ENCODE results near the gene GALNT12.

GALNT12 gene

GRCh38 chr9:98831696-98832095 lies 24.2 kb downstream of the GALNT12 start:
- Histone ChIP-seq H3K36me3 (ENCODE audit: control insufficient read depth, insufficient read depth, low read length) (peaks cover 3% of the 10 kb centered on the region), H3K4me1 (ENCODE audit: control insufficient read depth, insufficient read depth, low read length, poor library complexity, severe bottlenecking) (no peaks in the 10 kb centered on the region), H3K9me3 (ENCODE audit: control insufficient read depth, low read length) (no peaks in the 10 kb centered on the region), H3K27ac (ENCODE audit: insufficient read depth, low read length, poor library complexity, severe bottlenecking) (no peak overlapping the region), H3K4me3 (ENCODE audit: insufficient read depth, low read depth, low read length, poor library complexity, severe bottlenecking) (no peak overlapping the region), H3K27me3 (replicated peaks; ENCODE audit: control insufficient read depth, insufficient read depth, low read length, poor library complexity, severe bottlenecking) (no peaks in the 10 kb centered on the region)
- DNase-seq: no peak

GRCh38 chr9:98832768-98833089 lies 25.3 kb downstream of the GALNT12 start:
- DNase-seq: no peak
- H3K9me3 ChIP-seq (ENCODE audit: control insufficient read depth, low read length): no peaks in the 10 kb centered on the region
- H3K4me1 ChIP-seq (ENCODE audit: control insufficient read depth, insufficient read depth, low read length, poor library complexity, severe bottlenecking): no peaks in the 10 kb centered on the region
- peaks cover 3% of the 10 kb centered on the region for H3K36me3 ChIP-seq (ENCODE audit: control insufficient read depth, insufficient read depth, low read length)
- H3K27ac ChIP-seq (ENCODE audit: insufficient read depth, low read length, poor library complexity, severe bottlenecking): no peak overlapping the region
- no peaks in the 10 kb centered on the region for H3K27me3 ChIP-seq (replicated peaks; ENCODE audit: control insufficient read depth, insufficient read depth, low read length, poor library complexity, severe bottlenecking)
- no peak overlapping the region for H3K4me3 ChIP-seq (ENCODE audit: insufficient read depth, low read depth, low read length, poor library complexity, severe bottlenecking)

- Histone ChIP-seq H3K4me3 (ENCODE audit: insufficient read depth, low read depth, low read length, poor library complexity, severe bottlenecking) (no peak overlapping the region), H3K27ac (ENCODE audit: insufficient read depth, low read length, poor library complexity, severe bottlenecking) (no peak overlapping the region), H3K9me3 (ENCODE audit: control insufficient read depth, low read length) (no peaks in the 10 kb centered on the region), H3K36me3 (ENCODE audit: control insufficient read depth, insufficient read depth, low read length) (peaks cover 3% of the 10 kb centered on the region), H3K27me3 (replicated peaks; ENCODE audit: control insufficient read depth, insufficient read depth, low read length, poor library complexity, severe bottlenecking) (no peaks in the 10 kb centered on the region), H3K4me1 (ENCODE audit: control insufficient read depth, insufficient read depth, low read length, poor library complexity, severe bottlenecking) (no peaks in the 10 kb centered on the region)
- DNase-seq: no peak
These were observed 25.9 kb downstream of the GALNT12 start for GRCh38 chr9:98833090-98833956.

GRCh38 chr9:98834386-98834785 lies 26.9 kb downstream of the GALNT12 start:
- Histone ChIP-seq H3K4me1 (ENCODE audit: control insufficient read depth, insufficient read depth, low read length, poor library complexity, severe bottlenecking) (no peaks in the 10 kb centered on the region), H3K27me3 (replicated peaks; ENCODE audit: control insufficient read depth, insufficient read depth, low read length, poor library complexity, severe bottlenecking) (no peaks in the 10 kb centered on the region), H3K36me3 (ENCODE audit: control insufficient read depth, insufficient read depth, low read length) (peaks cover 3% of the 10 kb centered on the region), H3K27ac (ENCODE audit: insufficient read depth, low read length, poor library complexity, severe bottlenecking) (no peak overlapping the region), H3K4me3 (ENCODE audit: insufficient read depth, low read depth, low read length, poor library complexity, severe bottlenecking) (no peak overlapping the region), H3K9me3 (ENCODE audit: control insufficient read depth, low read length) (no peaks in the 10 kb centered on the region)
- DNase-seq: no peak

GRCh38 chr9:98836206-98836605 lies 28.7 kb downstream of the GALNT12 start:
- no peaks in the 10 kb centered on the region for H3K27me3 ChIP-seq (replicated peaks; ENCODE audit: control insufficient read depth, insufficient read depth, low read length, poor library complexity, severe bottlenecking)

GRCh38 chr9:98837516-98837915 lies 30.0 kb downstream of the GALNT12 start:
- no peaks in the 10 kb centered on the region for H3K9me3 ChIP-seq (ENCODE audit: control insufficient read depth, low read length)
- no peak for DNase-seq
- H3K4me1 ChIP-seq (ENCODE audit: control insufficient read depth, insufficient read depth, low read length, poor library complexity, severe bottlenecking): no peaks in the 10 kb centered on the region
- no peak overlapping the region for H3K27ac ChIP-seq (ENCODE audit: insufficient read depth, low read length, poor library complexity, severe bottlenecking)
- H3K27me3 ChIP-seq (replicated peaks; ENCODE audit: control insufficient read depth, insufficient read depth, low read length, poor library complexity, severe bottlenecking): no peaks in the 10 kb centered on the region
- H3K36me3 ChIP-seq (ENCODE audit: control insufficient read depth, insufficient read depth, low read length): no peaks in the 10 kb centered on the region
- no peak overlapping the region for H3K4me3 ChIP-seq (ENCODE audit: insufficient read depth, low read depth, low read length, poor library complexity, severe bottlenecking)

More at GRCh38 chr9:98836206-98836605, 28.7 kb downstream of the GALNT12 start:
- H3K36me3 ChIP-seq (ENCODE audit: control insufficient read depth, insufficient read depth, low read length): peaks cover 3% of the 10 kb centered on the region
- H3K4me3 ChIP-seq (ENCODE audit: insufficient read depth, low read depth, low read length, poor library complexity, severe bottlenecking): no peak overlapping the region
- no peak for DNase-seq
- H3K4me1 ChIP-seq (ENCODE audit: control insufficient read depth, insufficient read depth, low read length, poor library complexity, severe bottlenecking): no peaks in the 10 kb centered on the region
- H3K9me3 ChIP-seq (ENCODE audit: control insufficient read depth, low read length): no peaks in the 10 kb centered on the region
- H3K27ac ChIP-seq (ENCODE audit: insufficient read depth, low read length, poor library complexity, severe bottlenecking): no peak overlapping the region

GRCh38 chr9:98838155-98838867 lies 30.8 kb downstream of the GALNT12 start:
- H3K4me1 ChIP-seq (ENCODE audit: control insufficient read depth, insufficient read depth, low read length, poor library complexity, severe bottlenecking): no peaks in the 10 kb centered on the region
- no peak overlapping the region for H3K4me3 ChIP-seq (ENCODE audit: insufficient read depth, low read depth, low read length, poor library complexity, severe bottlenecking)
- no peaks in the 10 kb centered on the region for H3K36me3 ChIP-seq (ENCODE audit: control insufficient read depth, insufficient read depth, low read length)
- no peaks in the 10 kb centered on the region for H3K9me3 ChIP-seq (ENCODE audit: control insufficient read depth, low read length)
- H3K27me3 ChIP-seq (replicated peaks; ENCODE audit: control insufficient read depth, insufficient read depth, low read length, poor library complexity, severe bottlenecking): no peaks in the 10 kb centered on the region
- no peak for DNase-seq
- H3K27ac ChIP-seq (ENCODE audit: insufficient read depth, low read length, poor library complexity, severe bottlenecking): no peak overlapping the region

GRCh38 chr9:98838868-98839565 lies 31.5 kb downstream of the GALNT12 start:
- no peak overlapping the region for H3K4me3 ChIP-seq (ENCODE audit: insufficient read depth, low read depth, low read length, poor library complexity, severe bottlenecking)
- no peaks in the 10 kb centered on the region for H3K4me1 ChIP-seq (ENCODE audit: control insufficient read depth, insufficient read depth, low read length, poor library complexity, severe bottlenecking)
- H3K9me3 ChIP-seq (ENCODE audit: control insufficient read depth, low read length): no peaks in the 10 kb centered on the region
- DNase-seq: no peak
- no peaks in the 10 kb centered on the region for H3K36me3 ChIP-seq (ENCODE audit: control insufficient read depth, insufficient read depth, low read length)
- no peaks in the 10 kb centered on the region for H3K27me3 ChIP-seq (replicated peaks; ENCODE audit: control insufficient read depth, insufficient read depth, low read length, poor library complexity, severe bottlenecking)
- no peak overlapping the region for H3K27ac ChIP-seq (ENCODE audit: insufficient read depth, low read length, poor library complexity, severe bottlenecking)

- Histone ChIP-seq H3K9me3 (ENCODE audit: control insufficient read depth, low read length) (no peaks in the 10 kb centered on the region), H3K4me3 (ENCODE audit: insufficient read depth, low read depth, low read length, poor library complexity, severe bottlenecking) (no peak overlapping the region), H3K36me3 (ENCODE audit: control insufficient read depth, insufficient read depth, low read length) (no peaks in the 10 kb centered on the region), H3K27ac (ENCODE audit: insufficient read depth, low read length, poor library complexity, severe bottlenecking) (no peak overlapping the region), H3K27me3 (replicated peaks; ENCODE audit: control insufficient read depth, insufficient read depth, low read length, poor library complexity, severe bottlenecking) (no peaks in the 10 kb centered on the region), H3K4me1 (ENCODE audit: control insufficient read depth, insufficient read depth, low read length, poor library complexity, severe bottlenecking) (no peaks in the 10 kb centered on the region)
- DNase-seq: no peak
These were observed 32.3 kb downstream of the GALNT12 start for GRCh38 chr9:98839724-98840123.

GRCh38 chr9:98842510-98842909 lies 35.0 kb downstream of the GALNT12 start:
- H3K4me1 ChIP-seq (ENCODE audit: control insufficient read depth, insufficient read depth, low read length, poor library complexity, severe bottlenecking): no peaks in the 10 kb centered on the region
- DNase-seq: no peak
- H3K9me3 ChIP-seq (ENCODE audit: control insufficient read depth, low read length): no peaks in the 10 kb centered on the region
- H3K27ac ChIP-seq (ENCODE audit: insufficient read depth, low read length, poor library complexity, severe bottlenecking): no peak overlapping the region
- no peak overlapping the region for H3K4me3 ChIP-seq (ENCODE audit: insufficient read depth, low read depth, low read length, poor library complexity, severe bottlenecking)
- H3K27me3 ChIP-seq (replicated peaks; ENCODE audit: control insufficient read depth, insufficient read depth, low read length, poor library complexity, severe bottlenecking): no peaks in the 10 kb centered on the region
- peaks cover 8% of the 10 kb centered on the region for H3K36me3 ChIP-seq (ENCODE audit: control insufficient read depth, insufficient read depth, low read length)

Measured in effector memory CD4-positive, alpha-beta T cell (primary cell).